HL-60 (cell line): ENCODE data around the gene MSRB3.

Experiments
- DNase-seq, 2 experiments: peaks; one replicate each; pipeline ENCODE4 v3.0.0-alpha.2; 2010 to 2020; ENCODE audit warnings: low read depth in 1 of 2, low spot score in 1 of 2
- H3K27ac ChIP-seq: fragments of 250-450 bp; sonication (Bioruptor Pico); replicated peaks from 2 replicates; pipeline ENCODE4 v1.5.1; 2020; ENCODE audit warnings: mild to moderate bottlenecking, moderate library complexity
- H3K27me3 ChIP-seq: fragments of 250-450 bp; sonication (Bioruptor Pico); 2 replicates; pipeline ENCODE4 v1.5.1; 2021; ENCODE audit warnings: mild to moderate bottlenecking, moderate library complexity; ENCODE audit not compliant: insufficient read depth, poor library complexity, severe bottlenecking
- H3K4me3 ChIP-seq: replicated peaks from 2 replicates; pipeline ENCODE4 v1.5.1; 2011; ENCODE audit warnings: mild to moderate bottlenecking, control low read depth, low read length; ENCODE audit not compliant: insufficient read depth
- CTCF ChIP-seq: IDR thresholded peaks from one replicate; pipeline ENCODE4 v1.5.1; 2011; ENCODE audit warnings: low read length, control low read depth, inconsistent platforms; ENCODE audit not compliant: insufficient read depth
- GABPA ChIP-seq: IDR thresholded peaks from 2 replicates; pipeline ENCODE4 v1.6.1; 2012; ENCODE audit warnings: low read depth
- POLR2AphosphoS5 ChIP-seq: IDR thresholded peaks from 2 replicates; pipeline ENCODE4 v1.6.1; 2012; ENCODE audit warnings: low read depth
- REST ChIP-seq: IDR thresholded peaks from 2 replicates; pipeline ENCODE4 v1.6.1; 2012; ENCODE audit warnings: low read depth; ENCODE audit not compliant: insufficient replicate concordance
- SPI1 ChIP-seq: IDR thresholded peaks from 2 replicates; pipeline ENCODE4 v1.6.1; 2012; ENCODE audit warnings: low read depth, mild to moderate bottlenecking, borderline replicate concordance

Gene MSRB3

GRCh38 chr12:65462484-65462883 lies 184.0 kb downstream of the MSRB3 start:
- H3K4me3 ChIP-seq: no peak overlapping the region
- no peak overlapping the region for H3K27ac ChIP-seq
- no peaks in the 10 kb centered on the region for H3K27me3 ChIP-seq
- no peak for DNase-seq
- TF ChIP-seq SPI1 (no peak), POLR2AphosphoS5 (no peak), GABPA (no peak), CTCF (no peak), REST (no peak)

- Histone ChIP-seq H3K27me3 (no peaks in the 10 kb centered on the region), H3K4me3 (no peak overlapping the region), H3K27ac (no peak overlapping the region)
- no peak for DNase-seq
- TF ChIP-seq POLR2AphosphoS5: no peak
- no peak for TF ChIP-seq CTCF
- no peak for TF ChIP-seq SPI1
- no peak for TF ChIP-seq REST
- no peak for TF ChIP-seq GABPA
Observed at GRCh38 chr12:65463082-65463481, 184.6 kb downstream of the MSRB3 start.

- TF ChIP-seq REST (no peak), POLR2AphosphoS5 (no peak)
- H3K4me3 ChIP-seq: no peak overlapping the region
- no peak for DNase-seq
- H3K27me3 ChIP-seq: no peaks in the 10 kb centered on the region
- no peak overlapping the region for H3K27ac ChIP-seq
Observed at GRCh38 chr12:65463611-65464010, 185.1 kb downstream of the MSRB3 start.

GRCh38 chr12:65464930-65465329 lies 186.4 kb downstream of the MSRB3 start:
- H3K27me3 ChIP-seq: no peaks in the 10 kb centered on the region
- no peak for DNase-seq
- no peak overlapping the region for H3K27ac ChIP-seq
- no peak overlapping the region for H3K4me3 ChIP-seq
- TF ChIP-seq GABPA (no peak), SPI1 (no peak), CTCF (no peak), POLR2AphosphoS5 (no peak), REST (no peak)
